Esophagus muscularis mucosa (tissue), 4 donors: Measurements from ENCODE around the gene SFXN1. TPM values are rescaled to one million over a fixed set of nuclear protein-coding genes. Genes with fewer than 3 reads are reported as not detected.

ENCODE experiments used
- DNase-seq: peaks from one replicate; pipeline ENCODE4 v3.0.0-alpha.2; 2017; ENCODE audit errors: extremely low spot score
- H3K27ac ChIP-seq, 4 donors: fragments of 200-600 bp; sonication (generic); replicated peaks in 1 of 4; 1 replicate in 3 of 4; 2 replicates in 1 of 4; pipeline ENCODE4 v1.5.1; 2016 to 2019; ENCODE audit warnings: mild to moderate bottlenecking in 1 of 4
- H3K27me3 ChIP-seq, 4 donors: fragments of 200-600 bp; sonication (generic); one replicate each; pipeline versions ENCODE4 v1.5.1 to v1.6.0; 2016 to 2019
- H3K36me3 ChIP-seq, 4 donors: fragments of 200-600 bp; sonication (generic); one replicate each; pipeline ENCODE4 v1.5.1; 2016 to 2019
- H3K4me1 ChIP-seq, 4 donors: fragments of 200-600 bp; sonication (generic); one replicate each; pipeline ENCODE4 v1.5.1; 2016 to 2019
- H3K4me3 ChIP-seq, 4 donors: fragments of 200-600 bp; sonication (generic); 1 replicate in 2 of 4; 2 replicates in 2 of 4; pipeline ENCODE4 v1.5.1; 2016 to 2019; ENCODE audit warnings: mild to moderate bottlenecking in 4 of 4, moderate library complexity in 1 of 4
- H3K9me3 ChIP-seq, 4 donors: fragments of 200-600 bp; sonication (generic); 1 replicate in 3 of 4; 2 replicates in 1 of 4; pipeline ENCODE4 v1.5.1; 2016 to 2019
- CTCF ChIP-seq, 3 experiments: fragments of 200-600 bp in 2 of 3; fragments of 450-650 bp in 1 of 3; sonication (generic) in 2 of 3; IDR thresholded peaks; one replicate each; pipeline ENCODE4 v1.5.1; 2017 to 2019; ENCODE audit warnings: antibody characterized with exemption in 3 of 3, mild to moderate bottlenecking in 2 of 3, moderate library complexity in 1 of 3
- EP300 ChIP-seq: sonication (generic); formaldehyde crosslinking; IDR thresholded peaks from one replicate; pipeline ENCODE4 v1.6.1; 2017; ENCODE audit warnings: antibody characterized with exemption
- POLR2A ChIP-seq: fragments of 450-650 bp; IDR thresholded peaks from one replicate; pipeline ENCODE4 v1.6.1; 2017; ENCODE audit warnings: antibody characterized with exemption, moderate library complexity, mild to moderate bottlenecking, low read depth
- POLR2AphosphoS5 ChIP-seq, 2 donors: sonication (generic); formaldehyde crosslinking; IDR thresholded peaks; one replicate each; pipeline ENCODE4 v1.6.1; 2017; ENCODE audit warnings: antibody characterized with exemption in 2 of 2
- WGBS: methylation state at CpG from one replicate; pipeline ENCODE4 v1.1.5; 2018; 5-methylcytosine and 5-hydroxymethylcytosine counted together
- intact Hi-C: fragments of 100-400 bp; cut with DNase I; formaldehyde crosslinking; loops from one replicate; pipeline ENCODE4 v1.15.1; 2023
- total RNA-seq, 4 donors: library from RNA; depleted of rRNA; stranded (reverse); fragments of >200 nt; gene quantifications; one replicate each; pipeline versions ENCODE4 v1.1.0 to v1.2.1, GENCODE V29; 2016

Gene SFXN1
- total RNA-seq, 4 donors from 2014 or later = 11.2 to 18.1 (median 15.3) TPM

- peaks cover 0 to 45% (median 0%) of the 10 kb centered on the region in 4 donors for H3K27me3 ChIP-seq
- H3K4me3 ChIP-seq = no peak overlapping the region
- no peaks in the 10 kb centered on the region for H3K9me3 ChIP-seq
- WGBS = 91% methylated on average over 1 of the region's 1 CpG
- DNase-seq = no peak
- intact Hi-C loops = no loop called here
- H3K36me3 ChIP-seq = no peaks in the 10 kb centered on the region
- TF ChIP-seq POLR2A (no peak), EP300 (no peak), POLR2AphosphoS5 (IDR thresholded peaks at IDR 0.05) (no peak), CTCF (IDR thresholded peaks at IDR 0.05) (no peak)
- H3K27ac ChIP-seq = no peak overlapping the region
- no peaks in the 10 kb centered on the region for H3K4me1 ChIP-seq
These were observed 65.8 kb downstream of the SFXN1 start for GRCh38 chr5:175544108-175544511.

- H3K36me3 ChIP-seq = no peaks in the 10 kb centered on the region
- intact Hi-C loops = no loop called here
- H3K9me3 ChIP-seq = no peaks in the 10 kb centered on the region
- no peak overlapping the region for H3K4me3 ChIP-seq
- no peaks in the 10 kb centered on the region for H3K4me1 ChIP-seq
- peaks cover 0 to 48% (median 0%) of the 10 kb centered on the region in 4 donors for H3K27me3 ChIP-seq
- 86% methylated on average over 5 of the region's 5 CpGs for WGBS
- no peak for DNase-seq
- TF ChIP-seq POLR2A (no peak), EP300 (no peak), POLR2AphosphoS5 (IDR thresholded peaks at IDR 0.05) (no peak), CTCF (IDR thresholded peaks at IDR 0.05) (no peak)
- no peak overlapping the region for H3K27ac ChIP-seq
These were observed 66.2 kb downstream of the SFXN1 start for GRCh38 chr5:175544586-175544985.

GRCh38 chr5:175547842-175548241 is 69.5 kb downstream of the SFXN1 start:
- DNase-seq = no peak
- H3K4me1 ChIP-seq = no peaks in the 10 kb centered on the region
- TF ChIP-seq POLR2AphosphoS5 (IDR thresholded peaks at IDR 0.05) (no peak), EP300 (no peak), POLR2A (no peak), CTCF (IDR thresholded peaks at IDR 0.05) (no peak)
- no peaks in the 10 kb centered on the region for H3K36me3 ChIP-seq
- intact Hi-C loops = no loop called here
- H3K4me3 ChIP-seq = no peak overlapping the region
- peaks cover 0 to 41% (median 0%) of the 10 kb centered on the region in 4 donors for H3K27me3 ChIP-seq
- no peaks in the 10 kb centered on the region for H3K9me3 ChIP-seq
- H3K27ac ChIP-seq = no peak overlapping the region

- no peak overlapping the region for H3K4me3 ChIP-seq
These were observed 70.4 kb downstream of the SFXN1 start for GRCh38 chr5:175548626-175549311.

More at GRCh38 chr5:175548626-175549311, 70.4 kb downstream of the SFXN1 start:
- no peaks in the 10 kb centered on the region for H3K4me1 ChIP-seq
- peaks cover 0 to 41% (median 0%) of the 10 kb centered on the region in 4 donors for H3K27me3 ChIP-seq
- DNase-seq = no peak
- intact Hi-C loops = no loop called here
- WGBS = 61% methylated on average over 12 of the region's 15 CpGs
- no peak overlapping the region for H3K27ac ChIP-seq
- no peaks in the 10 kb centered on the region for H3K9me3 ChIP-seq
- H3K36me3 ChIP-seq = no peaks in the 10 kb centered on the region
- no peak for TF ChIP-seq POLR2A
- TF ChIP-seq EP300 = no peak
- no peak for TF ChIP-seq POLR2AphosphoS5 (IDR thresholded peaks at IDR 0.05)
- no peak for TF ChIP-seq CTCF (IDR thresholded peaks at IDR 0.05)
